Activated CD4-positive, alpha-beta T cell treated with anti-CD3 and anti-CD28 coated beads for 36 hours (primary cell): Measurements from ENCODE around the gene CACNA1C. TPM values are rescaled to one million over a fixed set of nuclear protein-coding genes. Genes with fewer than 3 reads are reported as not detected.

Source experiments
- ATAC-seq: fragments of 200-7000 bp; cut with Tn5 transposase; one replicate; pipeline ENCODE4 v1.10.0; 2021; ENCODE audit warnings: mild to moderate bottlenecking, moderate library complexity
- CTCF ChIA-PET: fragments of 350-600 bp; sonication (Branson Sonifier 250); formaldehyde crosslinking; loops from one replicate; lab custom pipeline; 2021; ENCODE audit warnings: antibody characterized with exemption; lab: Charles Lee
- POLR2A ChIA-PET: fragments of 350-600 bp; sonication (Branson Sonifier 250); formaldehyde crosslinking; loops from one replicate; lab custom pipeline; 2021; ENCODE audit warnings: antibody characterized with exemption, inconsistent platforms; lab: Charles Lee
- DNase-seq: peaks from one replicate; pipeline ENCODE4 v3.0.0-alpha.2; 2020
- H3K27ac Mint-ChIP-seq: one replicate; pipeline ENCODE4 v1.8.0; 2021; ENCODE audit warnings: mixed read lengths
- H3K27me3 Mint-ChIP-seq: one replicate; pipeline ENCODE4 v1.8.0; 2021; ENCODE audit warnings: mixed read lengths
- H3K36me3 Mint-ChIP-seq: one replicate; pipeline ENCODE4 v1.8.0; 2021; ENCODE audit warnings: low read depth, mixed read lengths
- H3K4me1 Mint-ChIP-seq: one replicate; pipeline ENCODE4 v1.8.0; 2021; ENCODE audit warnings: mixed read lengths
- H3K4me3 Mint-ChIP-seq: one replicate; pipeline ENCODE4 v1.8.0; 2021; ENCODE audit warnings: mild to moderate bottlenecking, moderate library complexity, mixed read lengths
- H3K9me3 Mint-ChIP-seq: one replicate; pipeline ENCODE4 v1.8.0; 2021; ENCODE audit warnings: low read depth, mixed read lengths
- intact Hi-C, 2 experiments: fragments of 100-400 bp; cut with DNase I in 1 of 2; cut with micrococcal nuclease in 1 of 2; formaldehyde crosslinking; loops; one replicate each; pipeline versions ENCODE4 v1.14.2 to v1.15.1; 2022 to 2024; cut with DNase I, micrococcal nuclease
- total RNA-seq, 2 experiments: library from RNA; stranded (reverse); gene quantifications; one replicate each; pipeline ENCODE4 v1.2.3, GENCODE V29; 2021

Gene CACNA1C
- total RNA-seq, 2 experiments from 2014 or later: 0.11 TPM

DNA sequence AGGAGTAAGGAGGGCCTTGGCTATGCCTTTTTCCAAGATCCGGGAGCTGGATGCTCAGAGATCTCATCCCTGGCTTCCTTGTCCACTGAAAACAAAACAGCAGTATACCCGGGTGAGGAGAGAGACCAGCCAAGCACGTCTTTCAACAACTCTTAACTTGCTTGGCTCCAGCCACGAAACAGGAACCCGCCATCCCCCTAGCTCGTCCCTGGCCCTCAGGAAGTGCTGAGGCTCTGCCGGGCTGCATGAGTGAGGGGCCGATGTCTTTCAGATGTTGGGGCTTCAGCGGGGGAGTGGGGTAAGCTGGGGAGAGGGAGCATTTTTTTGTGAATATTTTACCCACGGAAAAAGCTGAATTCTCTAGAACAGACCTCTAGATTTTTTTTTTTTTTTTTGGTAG lies 231.1 kb downstream of the CACNA1C start:
- CTCF ChIA-PET: interaction anchor here (0.6 to 1.0 kb wide), 6 partner anchors 14 to 573 kb away, joined by 3 to 4 read pairs (median 4); no protein-coding TSS in a partner anchor
- H3K4me3 Mint-ChIP-seq: no peak overlapping the region
- H3K27ac Mint-ChIP-seq: no peak overlapping the region
- POLR2A ChIA-PET: no interaction called here
- intact Hi-C loops: loop anchor here in 1 of 2 experiments (1.0 kb wide), 1 partner anchor 227 kb away; no protein-coding TSS in a partner anchor
- ATAC-seq (no peak), DNase-seq (no peak)
- peaks cover 11% of the 10 kb centered on the region for H3K27me3 Mint-ChIP-seq
- H3K4me1 Mint-ChIP-seq: peaks cover 4% of the 10 kb centered on the region
- peaks cover 5% of the 10 kb centered on the region for H3K9me3 Mint-ChIP-seq
- H3K36me3 Mint-ChIP-seq: no peaks in the 10 kb centered on the region

DNA sequence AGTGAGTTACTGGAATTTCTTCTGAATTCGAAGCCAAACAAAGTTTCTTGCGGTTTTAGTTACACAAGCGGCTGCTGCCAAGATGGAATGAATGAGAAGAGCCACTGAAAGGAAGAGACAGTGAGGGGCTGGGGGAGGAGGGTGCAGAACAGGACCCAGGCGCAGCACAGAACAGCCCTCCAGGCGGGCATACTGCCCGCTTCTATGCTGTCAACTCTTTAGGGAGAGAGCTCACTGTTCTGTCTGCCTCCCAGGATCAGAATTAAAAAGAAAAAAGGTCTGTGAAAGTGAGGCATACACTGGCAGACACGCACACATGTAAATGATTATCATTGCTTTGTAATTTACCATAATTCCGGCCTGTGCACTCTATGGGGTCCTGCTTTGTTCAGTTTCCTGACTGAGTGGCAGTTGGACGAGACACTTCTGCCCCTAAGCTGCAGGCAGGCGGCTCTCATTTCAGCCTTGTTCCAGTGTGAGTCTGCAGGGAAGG lies 231.6 kb downstream of the CACNA1C start:
- Mint-ChIP-seq H3K9me3 (peaks cover 5% of the 10 kb centered on the region), H3K36me3 (no peaks in the 10 kb centered on the region), H3K27me3 (peaks cover 11% of the 10 kb centered on the region), H3K4me3 (no peak overlapping the region), H3K4me1 (peaks cover 4% of the 10 kb centered on the region), H3K27ac (no peak overlapping the region)
- POLR2A ChIA-PET: no interaction called here
- intact Hi-C loops: loop anchor here in 1 of 2 experiments (1.0 kb wide), 1 partner anchor 227 kb away; no protein-coding TSS in a partner anchor
- CTCF ChIA-PET: interaction anchor here (0.6 to 1.0 kb wide), 6 partner anchors 15 to 573 kb away, joined by 3 to 4 read pairs (median 4); no protein-coding TSS in a partner anchor
- DNase-seq: no peak
- no peak for ATAC-seq

DNA sequence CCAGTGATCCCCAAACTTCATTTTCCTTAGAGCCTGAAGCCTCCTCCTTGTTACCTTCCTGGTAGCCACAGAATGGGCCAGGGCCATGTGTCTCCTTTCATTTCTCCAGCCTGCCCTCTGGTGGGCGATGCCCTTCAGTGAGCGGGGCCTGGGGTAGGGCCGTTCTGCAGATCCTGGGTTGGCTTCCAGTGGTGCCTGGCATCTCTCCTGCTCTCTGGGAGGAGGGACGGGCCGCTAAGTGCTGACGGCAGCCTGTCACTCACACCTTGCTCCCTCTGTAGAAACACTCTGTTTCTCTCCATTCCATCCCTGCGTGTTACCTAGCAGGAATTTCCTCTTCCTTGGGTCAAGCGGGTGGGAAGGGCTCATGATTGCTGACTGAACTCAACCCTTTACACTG lies 232.1 kb downstream of the CACNA1C start:
- no peak overlapping the region for H3K27ac Mint-ChIP-seq
- ATAC-seq (peak; percentile 64), DNase-seq (peak; percentile 72)
- H3K9me3 Mint-ChIP-seq: peaks cover 5% of the 10 kb centered on the region
- no peaks in the 10 kb centered on the region for H3K36me3 Mint-ChIP-seq
- ChIA-PET POLR2A (no interaction called here), CTCF (interaction anchor here (0.9 kb wide), 1 partner anchor 15 kb away, joined by 4 read pairs; no protein-coding TSS in a partner anchor)
- intact Hi-C loops: loop anchor here in 1 of 2 experiments (1.0 kb wide), 1 partner anchor 228 kb away; no protein-coding TSS in a partner anchor
- H3K4me1 Mint-ChIP-seq: peaks cover 4% of the 10 kb centered on the region
- H3K27me3 Mint-ChIP-seq: peaks cover 11% of the 10 kb centered on the region
- H3K4me3 Mint-ChIP-seq: no peak overlapping the region

DNA sequence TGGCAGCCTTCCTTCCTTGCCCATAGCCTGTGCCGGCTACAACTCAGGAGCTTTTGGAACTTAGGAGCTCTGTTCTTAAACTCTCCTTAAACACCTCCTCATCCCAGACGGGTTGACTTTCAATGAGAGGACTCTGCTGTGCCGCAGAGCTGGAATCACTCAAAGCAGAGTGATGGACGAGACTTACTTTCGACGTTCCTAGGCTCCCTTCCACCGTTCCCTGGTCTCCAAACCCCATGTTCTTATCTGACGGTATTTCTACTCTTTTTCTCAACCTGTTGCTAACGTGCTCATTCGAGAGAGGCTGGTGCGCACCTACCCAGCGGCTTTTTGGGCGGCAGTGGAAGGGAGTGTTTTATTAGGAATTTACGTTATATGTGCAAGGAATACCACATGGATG lies 232.7 kb downstream of the CACNA1C start:
- ChIA-PET POLR2A (interaction anchor here (0.6 kb wide), 1 partner anchor 302 kb away, joined by 3 read pairs; no protein-coding TSS in a partner anchor), CTCF (interaction anchor here (0.6 to 0.7 kb wide), 3 partner anchors 9 to 991 kb away, joined by 3 read pairs; no protein-coding TSS in a partner anchor)
- Mint-ChIP-seq H3K9me3 (peaks cover 5% of the 10 kb centered on the region), H3K4me3 (no peak overlapping the region), H3K4me1 (peaks cover 4% of the 10 kb centered on the region), H3K27ac (no peak overlapping the region), H3K27me3 (peaks cover 11% of the 10 kb centered on the region), H3K36me3 (no peaks in the 10 kb centered on the region)
- intact Hi-C loops: no loop called here
- ATAC-seq (no peak), DNase-seq (no peak)

DNA sequence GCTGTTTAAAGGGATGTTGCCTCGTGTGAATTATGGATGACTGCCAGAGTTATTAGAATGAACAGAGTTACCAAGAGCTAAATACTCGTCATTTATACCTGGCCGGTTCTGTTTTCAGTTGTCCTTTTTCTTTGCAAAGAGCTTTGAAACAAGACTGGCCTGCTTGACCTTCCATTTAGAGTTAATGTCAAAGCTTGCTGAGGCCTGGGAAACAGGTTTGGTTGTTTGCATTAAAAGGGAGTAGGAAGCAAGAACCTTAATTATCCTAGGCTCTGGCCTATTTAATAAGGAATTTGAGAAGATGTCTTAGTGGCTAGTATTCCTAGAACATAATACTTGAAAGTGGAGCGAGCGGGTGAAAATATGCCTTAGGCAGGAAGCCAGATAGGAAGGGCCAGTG lies 233.3 kb downstream of the CACNA1C start:
- Mint-ChIP-seq H3K27ac (no peak overlapping the region), H3K9me3 (peaks cover 1% of the 10 kb centered on the region), H3K4me1 (peaks cover 4% of the 10 kb centered on the region), H3K36me3 (no peaks in the 10 kb centered on the region), H3K4me3 (no peak overlapping the region), H3K27me3 (peaks cover 11% of the 10 kb centered on the region)
- ATAC-seq (no peak), DNase-seq (no peak)
- ChIA-PET POLR2A (interaction anchor here (0.6 kb wide), 1 partner anchor 301 kb away, joined by 3 read pairs; no protein-coding TSS in a partner anchor), CTCF (interaction anchor here (0.6 kb wide), 2 partner anchors 23 to 991 kb away, joined by 3 read pairs; no protein-coding TSS in a partner anchor)
- intact Hi-C loops: no loop called here

DNA sequence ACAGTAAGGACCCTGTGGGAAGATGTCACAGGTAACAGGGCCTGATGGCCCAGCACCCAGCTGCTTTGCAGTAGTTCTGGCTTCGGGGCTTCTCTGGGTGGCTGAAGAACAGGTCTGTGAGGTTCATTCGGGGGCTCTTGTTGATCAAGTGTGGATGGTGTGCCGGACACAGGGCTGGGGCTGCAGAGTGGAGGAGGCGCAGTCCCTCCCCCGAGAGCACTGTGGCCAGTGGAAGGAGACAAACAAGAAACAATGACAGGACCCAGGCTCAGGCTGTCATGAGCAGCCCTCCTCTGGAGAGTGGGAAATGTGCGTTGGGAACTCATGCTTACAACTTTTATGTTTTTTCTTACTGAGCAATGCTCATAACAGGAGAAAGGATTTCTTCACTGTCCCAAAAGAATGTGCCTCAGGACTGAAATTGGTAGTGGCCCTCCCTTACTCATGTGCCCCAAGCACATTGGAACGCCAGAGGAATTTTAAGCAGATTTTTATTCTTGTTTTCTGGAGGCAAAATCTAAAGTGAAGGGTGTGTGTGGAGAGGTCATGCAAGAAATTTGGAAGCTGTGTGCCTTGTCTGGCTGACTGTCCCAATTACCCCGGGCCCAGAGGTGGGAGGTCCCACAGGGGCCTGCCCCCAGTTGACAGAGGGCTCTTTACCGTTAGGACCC lies 233.8 kb downstream of the CACNA1C start:
- Mint-ChIP-seq H3K36me3 (no peaks in the 10 kb centered on the region), H3K9me3 (no peaks in the 10 kb centered on the region), H3K4me3 (no peak overlapping the region), H3K27ac (no peak overlapping the region), H3K4me1 (peaks cover 4% of the 10 kb centered on the region), H3K27me3 (peaks cover 11% of the 10 kb centered on the region)
- intact Hi-C loops: no loop called here
- ATAC-seq (no peak), DNase-seq (no peak)
- ChIA-PET CTCF (interaction anchor here (0.7 kb wide), 1 partner anchor 361 kb away, joined by 3 read pairs; no protein-coding TSS in a partner anchor), POLR2A (no interaction called here)

DNA sequence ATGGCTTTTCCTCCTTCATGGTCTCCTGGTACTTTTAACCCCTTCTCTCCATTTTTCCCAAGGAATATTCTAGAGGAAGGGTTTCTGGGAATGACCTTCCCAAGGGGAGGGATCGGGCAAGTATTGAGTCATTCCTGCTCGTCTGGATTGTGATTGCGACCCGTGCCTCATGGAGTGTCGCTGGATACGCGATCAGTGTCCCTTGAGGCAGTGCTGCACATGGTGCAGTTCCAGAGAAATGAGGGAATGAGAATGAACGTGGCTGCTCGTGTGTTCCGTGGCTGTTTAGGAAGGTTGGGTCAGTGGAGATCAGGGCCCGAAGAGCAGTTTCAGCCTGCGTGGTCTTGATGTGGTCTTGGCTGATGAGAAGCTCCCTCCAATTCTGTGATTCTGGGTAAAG lies 234.4 kb downstream of the CACNA1C start:
- no peak overlapping the region for H3K4me3 Mint-ChIP-seq
- H3K4me1 Mint-ChIP-seq: peaks cover 4% of the 10 kb centered on the region
- peaks cover 11% of the 10 kb centered on the region for H3K27me3 Mint-ChIP-seq
- ATAC-seq (no peak), DNase-seq (no peak)
- H3K27ac Mint-ChIP-seq: no peak overlapping the region
- H3K9me3 Mint-ChIP-seq: no peaks in the 10 kb centered on the region
- CTCF ChIA-PET: interaction anchor here (0.6 to 1.4 kb wide), 3 partner anchors 14 to 1096 kb away, joined by 3 to 5 read pairs (median 3); no protein-coding TSS in a partner anchor
- no peaks in the 10 kb centered on the region for H3K36me3 Mint-ChIP-seq
- POLR2A ChIA-PET: no interaction called here
- intact Hi-C loops: no loop called here

DNA sequence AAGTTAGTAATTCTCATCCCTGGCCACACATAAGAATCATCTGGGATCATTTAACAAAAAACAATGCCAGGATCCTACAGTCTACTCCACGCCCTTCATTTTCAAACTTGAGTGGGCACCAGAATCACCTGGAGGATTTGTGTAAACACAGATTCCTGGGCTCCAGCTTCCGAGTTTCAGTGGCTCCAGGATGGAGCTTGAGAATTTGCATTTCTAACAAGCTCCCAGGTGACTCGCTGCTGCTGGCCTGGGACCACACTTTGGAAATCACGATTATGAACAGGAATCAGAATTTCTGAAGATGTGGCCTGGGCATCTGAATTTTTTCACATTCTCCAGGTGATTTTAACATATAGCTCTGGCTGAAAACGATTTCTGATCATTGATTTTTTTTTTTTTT lies 234.8 kb downstream of the CACNA1C start:
- ChIA-PET POLR2A (interaction anchor here (0.8 kb wide), 1 partner anchor 255 kb away, joined by 4 read pairs; no protein-coding TSS in a partner anchor), CTCF (interaction anchor here (0.6 to 1.4 kb wide), 2 partner anchors 13 to 1096 kb away, joined by 3 to 5 read pairs; no protein-coding TSS in a partner anchor)
- Mint-ChIP-seq H3K27me3 (peaks cover 11% of the 10 kb centered on the region), H3K4me3 (no peak overlapping the region), H3K4me1 (peaks cover 4% of the 10 kb centered on the region), H3K9me3 (no peaks in the 10 kb centered on the region), H3K36me3 (no peaks in the 10 kb centered on the region), H3K27ac (no peak overlapping the region)
- DNase-seq: no peak
- no peak for ATAC-seq
- intact Hi-C loops: no loop called here

DNA sequence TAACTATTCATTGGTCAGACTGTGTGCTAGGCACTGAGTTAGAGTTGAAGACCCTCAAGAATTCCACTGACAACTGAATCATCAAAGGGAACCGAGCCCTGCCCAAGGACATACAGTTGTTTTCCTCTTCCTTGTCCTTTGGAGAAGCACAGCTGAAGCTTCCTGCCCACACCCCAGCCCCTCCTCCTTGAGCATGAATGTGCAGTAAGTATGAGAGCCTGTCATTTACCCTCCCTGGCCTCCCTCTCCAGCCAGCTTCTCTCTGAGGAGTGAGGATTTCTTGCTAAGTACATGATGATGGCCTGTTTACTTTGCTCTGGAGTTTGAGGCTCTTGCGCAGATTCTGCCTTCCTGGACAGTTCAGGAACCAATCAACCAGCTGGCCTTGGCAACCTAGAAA lies 235.2 kb downstream of the CACNA1C start:
- intact Hi-C loops: no loop called here
- no peak for DNase-seq

DNA sequence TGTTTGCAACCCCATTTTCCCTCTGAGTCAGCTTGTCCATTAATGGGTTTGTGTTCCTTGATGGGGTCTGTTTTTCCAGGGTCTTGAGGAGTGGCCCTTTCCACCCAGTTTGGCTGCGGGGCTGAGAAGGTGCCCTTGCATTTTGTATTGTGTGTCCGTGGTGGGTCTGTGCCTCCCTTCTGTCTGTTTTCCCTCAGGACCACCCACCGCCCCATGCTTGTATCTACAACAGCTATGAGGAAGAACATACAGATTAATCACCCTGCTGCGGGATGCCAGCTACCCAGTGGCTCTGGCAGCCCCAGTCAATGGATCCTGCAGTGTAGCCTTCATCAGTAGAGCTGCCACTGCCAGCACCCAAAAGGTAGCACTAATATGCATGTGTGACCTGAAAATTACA lies 235.7 kb downstream of the CACNA1C start:
- POLR2A ChIA-PET: no interaction called here
- Mint-ChIP-seq H3K27ac (no peak overlapping the region), H3K27me3 (peaks cover 10% of the 10 kb centered on the region)

More for the DNA sequence above, 235.2 kb downstream of the CACNA1C start:
- CTCF ChIA-PET: interaction anchor here (0.6 to 1.4 kb wide), 4 partner anchors 8 to 1096 kb away, joined by 3 to 5 read pairs (median 3); no protein-coding TSS in a partner anchor
- POLR2A ChIA-PET: interaction anchor here (0.8 kb wide), 1 partner anchor 254 kb away, joined by 4 read pairs; no protein-coding TSS in a partner anchor
- Mint-ChIP-seq H3K36me3 (no peaks in the 10 kb centered on the region), H3K27me3 (peaks cover 10% of the 10 kb centered on the region), H3K9me3 (no peaks in the 10 kb centered on the region), H3K4me3 (no peak overlapping the region), H3K4me1 (peaks cover 4% of the 10 kb centered on the region), H3K27ac (no peak overlapping the region)
- ATAC-seq: no peak

DNA sequence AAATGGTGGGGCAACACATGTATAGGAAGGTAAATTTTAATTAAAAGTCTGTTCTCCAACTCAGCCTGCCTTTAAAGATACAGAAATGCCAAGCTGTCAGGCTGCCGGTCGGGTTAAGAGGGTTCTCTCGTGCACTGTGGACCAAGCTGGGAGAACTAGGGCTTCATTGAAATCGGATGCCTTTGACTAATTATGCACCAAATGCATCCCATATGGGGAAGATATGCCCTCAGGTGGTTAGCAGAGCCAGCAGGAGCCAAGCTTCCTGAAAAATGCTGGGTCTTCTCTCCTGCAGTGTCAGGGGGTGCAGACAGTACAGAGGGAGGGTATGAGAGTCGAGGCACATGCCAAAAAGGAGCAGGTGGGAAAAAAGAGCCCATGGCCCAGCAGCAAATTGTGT lies 236.1 kb downstream of the CACNA1C start:
- DNase-seq (no peak), ATAC-seq (no peak)
- Mint-ChIP-seq H3K27me3 (peaks cover 10% of the 10 kb centered on the region), H3K27ac (no peak overlapping the region), H3K4me1 (peaks cover 4% of the 10 kb centered on the region), H3K36me3 (no peaks in the 10 kb centered on the region), H3K4me3 (no peak overlapping the region), H3K9me3 (no peaks in the 10 kb centered on the region)
- POLR2A ChIA-PET: no interaction called here
- CTCF ChIA-PET: interaction anchor here (0.7 to 1.4 kb wide), 3 partner anchors 9 to 295 kb away, joined by 3 read pairs; no protein-coding TSS in a partner anchor
- intact Hi-C loops: no loop called here

More for the DNA sequence above, 235.7 kb downstream of the CACNA1C start:
- Mint-ChIP-seq H3K4me1 (peaks cover 4% of the 10 kb centered on the region), H3K9me3 (no peaks in the 10 kb centered on the region), H3K36me3 (no peaks in the 10 kb centered on the region), H3K4me3 (no peak overlapping the region)
- intact Hi-C loops: no loop called here
- ATAC-seq (no peak), DNase-seq (no peak)
- CTCF ChIA-PET: interaction anchor here (0.7 to 1.4 kb wide), 4 partner anchors 9 to 295 kb away, joined by 3 to 5 read pairs (median 3); no protein-coding TSS in a partner anchor
